Stimulated activated naive B cell treated with anti-CD40 and anti-IgM and Interleukin-4, amounts not matched to agents 10 μg/mL and 1 μg/mL and 100 μg/mL, for 72 hours (primary cell): ENCODE measurements around the gene MAP4K5.
A peak's percentile ranks its signal among the peaks of the same experiment; 100 is the strongest.

Experiments used
- ATAC-seq, 2 donors: fragments of 150-1000 bp; cut with Tn5 transposase; replicated peaks; 2 replicates each; pipeline ENCODE4 v1.10.0; 2021; ENCODE audit warnings: moderate library complexity in 1 of 2
- DNase-seq: peaks from one replicate; pipeline ENCODE4 v3.0.0; 2021
- H3K27ac Mint-ChIP-seq: one replicate; pipeline ENCODE4 v1.8.0; 2022; ENCODE audit warnings: mild to moderate bottlenecking, mixed read lengths
- H3K27me3 Mint-ChIP-seq, 2 donors: one replicate each; pipeline ENCODE4 v1.8.0; 2022; ENCODE audit warnings: mixed read lengths in 2 of 2
- H3K36me3 Mint-ChIP-seq, 2 donors: one replicate each; pipeline ENCODE4 v1.8.0; 2022; ENCODE audit warnings: mixed read lengths in 2 of 2, mild to moderate bottlenecking in 1 of 2
- H3K4me1 Mint-ChIP-seq, 2 donors: one replicate each; pipeline ENCODE4 v1.8.0; 2022; ENCODE audit warnings: mixed read lengths in 2 of 2, mild to moderate bottlenecking in 1 of 2
- H3K4me3 Mint-ChIP-seq, 2 donors: one replicate each; pipeline ENCODE4 v1.8.0; 2022; ENCODE audit warnings: mild to moderate bottlenecking in 2 of 2, mixed read lengths in 2 of 2, moderate library complexity in 1 of 2
- H3K9me3 Mint-ChIP-seq, 2 donors: one replicate each; pipeline ENCODE4 v1.8.0; 2022; ENCODE audit warnings: mixed read lengths in 2 of 2, mild to moderate bottlenecking in 1 of 2

MAP4K5 gene

DNA sequence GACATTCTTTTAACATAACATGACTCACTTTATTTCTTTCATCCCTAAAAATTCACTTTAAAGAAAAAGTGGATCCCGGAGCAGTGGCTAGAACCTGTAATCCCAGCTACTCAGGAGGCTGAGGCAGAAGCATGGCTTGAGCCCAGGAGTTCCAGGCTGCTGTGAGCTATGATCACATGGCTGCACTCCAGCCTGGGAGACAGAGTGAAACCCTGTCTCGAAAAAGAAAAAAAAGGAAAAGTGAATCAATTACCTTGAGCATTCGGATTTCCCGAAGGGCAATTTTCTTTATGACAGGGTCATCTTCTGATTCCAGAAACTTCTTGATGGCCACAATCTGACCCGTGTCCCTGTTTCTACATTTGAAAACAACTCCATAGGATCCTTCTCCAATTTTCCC is 136.9 kb downstream of the MAP4K5 start:
- no peak for ATAC-seq
- DNase-seq = no peak
- H3K4me3 Mint-ChIP-seq = peak overlapping the region; percentile 87 to 88
- H3K27ac Mint-ChIP-seq = no peak overlapping the region
- H3K36me3 Mint-ChIP-seq = peaks cover 2 to 12% of the 10 kb centered on the region in 2 donors
- H3K27me3 Mint-ChIP-seq = peaks cover 0 to 4% of the 10 kb centered on the region in 2 donors
- H3K4me1 Mint-ChIP-seq = peaks cover 23 to 31% of the 10 kb centered on the region in 2 donors
- H3K9me3 Mint-ChIP-seq = no peaks in the 10 kb centered on the region

- Mint-ChIP-seq H3K36me3 (peaks cover 2 to 12% of the 10 kb centered on the region in 2 donors), H3K4me3 (no peak overlapping the region), H3K27ac (no peak overlapping the region), H3K27me3 (peaks cover 0 to 4% of the 10 kb centered on the region in 2 donors), H3K9me3 (no peaks in the 10 kb centered on the region), H3K4me1 (peaks cover 23 to 25% of the 10 kb centered on the region in 2 donors)
- DNase-seq (no peak), ATAC-seq (no peak)
Measured at GRCh38 chr14:50394713-50395112, 137.7 kb downstream of the MAP4K5 start.

GRCh38 chr14:50389668-50390441 is 142.5 kb downstream of the MAP4K5 start:
- H3K9me3 Mint-ChIP-seq = no peaks in the 10 kb centered on the region
- DNase-seq = no peak
- peaks cover 0 to 4% of the 10 kb centered on the region in 2 donors for H3K27me3 Mint-ChIP-seq
- ATAC-seq = no peak
- H3K4me3 Mint-ChIP-seq = no peak overlapping the region
- peaks cover 13% of the 10 kb centered on the region in 2 donors for H3K4me1 Mint-ChIP-seq
- peaks cover 0 to 9% of the 10 kb centered on the region in 2 donors for H3K36me3 Mint-ChIP-seq
- H3K27ac Mint-ChIP-seq = no peak overlapping the region

GRCh38 chr14:50388256-50388931 is 144.0 kb downstream of the MAP4K5 start:
- Mint-ChIP-seq H3K9me3 (no peaks in the 10 kb centered on the region), H3K27me3 (peaks cover 0 to 4% of the 10 kb centered on the region in 2 donors), H3K4me1 (peaks cover 0 to 4% of the 10 kb centered on the region in 2 donors), H3K4me3 (no peak overlapping the region), H3K36me3 (peaks cover 2 to 9% of the 10 kb centered on the region in 2 donors), H3K27ac (peak overlapping the region; percentile 1)
- ATAC-seq = no peak
- no peak for DNase-seq

DNA sequence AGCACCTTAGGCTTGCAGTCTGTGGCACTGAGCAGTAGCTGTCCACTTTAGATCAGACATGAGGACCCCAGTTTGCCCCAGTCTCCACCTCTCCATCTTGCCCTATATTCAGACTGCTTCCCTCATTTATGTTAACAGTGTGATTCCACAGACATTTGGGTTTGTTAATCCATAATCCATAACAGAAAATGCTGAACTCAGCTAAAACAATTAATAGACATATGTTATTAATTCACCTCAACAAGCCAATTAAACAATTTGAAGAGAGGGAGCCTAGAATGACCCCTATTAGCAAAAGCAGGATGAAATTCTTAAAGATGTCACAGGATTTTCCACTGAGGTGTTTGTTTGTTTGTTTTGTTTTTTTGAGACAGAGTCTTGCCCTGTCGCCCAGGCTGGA is 144.8 kb downstream of the MAP4K5 start:
- DNase-seq (no peak), ATAC-seq (no peak)
- Mint-ChIP-seq H3K27me3 (no peaks in the 10 kb centered on the region), H3K36me3 (peaks cover 2 to 3% of the 10 kb centered on the region in 2 donors), H3K27ac (no peak overlapping the region), H3K4me1 (peaks cover 0 to 1% of the 10 kb centered on the region in 2 donors), H3K9me3 (no peaks in the 10 kb centered on the region), H3K4me3 (no peak overlapping the region)

DNA sequence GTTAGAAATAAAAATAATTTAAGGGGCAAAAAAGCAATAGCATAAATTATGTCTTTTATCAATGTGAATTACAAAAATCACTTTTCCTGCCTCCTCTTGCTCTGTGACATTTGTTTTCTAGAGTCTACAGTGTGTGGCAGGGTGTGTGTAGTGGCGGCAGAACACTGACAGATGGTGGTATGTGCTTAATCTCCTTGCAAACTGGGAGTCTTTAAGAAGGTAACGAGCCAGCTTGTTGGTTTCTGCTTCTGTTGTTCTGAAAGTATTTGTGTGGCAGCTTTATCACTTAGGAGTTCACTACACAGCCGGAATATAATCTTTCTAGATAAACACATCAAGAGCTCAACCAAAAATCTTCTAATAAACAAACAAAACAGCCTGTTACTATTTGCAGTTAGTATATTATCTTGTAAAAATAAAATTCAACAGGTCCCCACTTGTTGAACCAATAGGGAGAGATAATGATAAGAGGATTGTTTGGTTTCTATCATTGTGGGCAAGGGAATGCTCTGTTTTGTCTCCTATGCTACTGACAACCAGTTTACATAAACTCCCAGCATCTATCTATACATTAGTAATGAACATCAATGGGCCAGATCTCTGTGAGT is 148.6 kb downstream of the MAP4K5 start:
- Mint-ChIP-seq H3K4me1 (no peaks in the 10 kb centered on the region), H3K36me3 (peaks cover 2 to 3% of the 10 kb centered on the region in 2 donors), H3K27me3 (no peaks in the 10 kb centered on the region), H3K9me3 (no peaks in the 10 kb centered on the region), H3K27ac (no peak overlapping the region), H3K4me3 (no peak overlapping the region)
- no peak for DNase-seq
- no peak for ATAC-seq

DNA sequence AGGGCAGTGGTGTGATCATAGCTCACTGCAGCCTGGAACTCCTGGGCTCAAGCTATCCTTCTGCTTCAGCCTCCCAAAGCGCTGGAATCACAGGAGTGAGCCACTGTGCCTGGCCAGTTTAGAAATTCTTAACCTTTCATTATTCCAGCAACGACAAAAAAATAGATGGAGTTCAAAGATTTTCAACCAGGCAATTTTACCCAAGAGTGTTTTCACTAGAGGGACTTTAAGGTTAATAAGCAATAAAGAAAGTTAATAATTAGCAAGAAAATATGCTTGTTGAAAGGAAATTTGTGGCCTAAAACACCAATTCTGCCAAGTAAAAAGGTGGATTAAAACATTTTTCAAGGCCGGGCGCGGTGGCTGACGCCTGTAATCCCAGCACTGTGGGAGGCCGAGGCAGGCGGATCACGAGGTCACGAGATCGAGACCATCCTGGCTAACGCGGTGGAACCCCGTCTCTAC is 150.5 kb downstream of the MAP4K5 start:
- ATAC-seq = no peak
- no peak for DNase-seq
- peaks cover 2 to 3% of the 10 kb centered on the region in 2 donors for H3K36me3 Mint-ChIP-seq
- H3K9me3 Mint-ChIP-seq = no peaks in the 10 kb centered on the region
- H3K4me3 Mint-ChIP-seq = no peak overlapping the region
- H3K27me3 Mint-ChIP-seq = no peaks in the 10 kb centered on the region
- H3K4me1 Mint-ChIP-seq = peaks cover 0 to 2% of the 10 kb centered on the region in 2 donors
- no peak overlapping the region for H3K27ac Mint-ChIP-seq

DNA sequence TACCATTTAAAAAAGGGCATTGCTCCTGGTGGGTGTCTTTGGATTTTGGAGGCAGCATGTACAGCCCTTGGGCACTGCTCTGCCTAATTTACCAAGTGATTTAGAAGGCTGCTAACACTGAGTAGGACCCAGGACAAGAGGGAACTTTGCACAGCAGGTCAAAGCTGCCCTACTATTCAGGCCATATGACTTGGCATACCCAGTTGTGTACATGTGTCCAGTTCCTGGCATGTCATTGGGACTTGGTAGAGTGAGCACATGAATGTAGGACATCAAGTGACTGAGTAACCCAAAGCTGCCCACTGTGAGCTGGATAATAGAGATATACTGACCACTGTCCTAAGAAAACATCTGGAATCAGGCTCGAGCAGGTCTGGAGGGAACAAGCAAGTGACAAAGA is 151.4 kb downstream of the MAP4K5 start:
- H3K4me3 Mint-ChIP-seq = no peak overlapping the region
- H3K27ac Mint-ChIP-seq = no peak overlapping the region

DNA sequence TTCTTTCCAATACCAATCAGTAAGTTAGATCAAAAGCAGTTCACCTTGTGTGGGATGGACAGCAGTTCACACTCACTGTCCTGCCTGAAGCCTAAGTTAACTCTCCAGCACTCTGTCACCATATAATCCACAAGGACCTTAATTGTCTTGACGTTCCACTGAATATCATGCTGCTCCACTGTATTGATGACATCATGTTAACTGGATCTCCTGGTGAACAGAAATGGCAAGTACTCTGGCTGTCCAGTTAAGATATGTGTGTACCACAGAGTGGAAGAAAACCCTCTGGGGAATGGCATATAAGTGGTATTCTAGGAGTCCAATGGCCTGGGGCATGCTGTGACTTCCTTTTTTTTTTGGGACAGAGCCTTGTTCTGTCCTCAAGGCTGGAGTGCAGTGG is 151.9 kb downstream of the MAP4K5 start:
- Mint-ChIP-seq H3K4me3 (no peak overlapping the region), H3K27ac (no peak overlapping the region), H3K4me1 (peaks cover 0 to 2% of the 10 kb centered on the region in 2 donors), H3K9me3 (no peaks in the 10 kb centered on the region), H3K27me3 (no peaks in the 10 kb centered on the region), H3K36me3 (peaks cover 2 to 3% of the 10 kb centered on the region in 2 donors)
- no peak for DNase-seq
- ATAC-seq = no peak

More for the DNA sequence above, 151.4 kb downstream of the MAP4K5 start:
- H3K27me3 Mint-ChIP-seq = no peaks in the 10 kb centered on the region
- H3K36me3 Mint-ChIP-seq = peaks cover 2 to 3% of the 10 kb centered on the region in 2 donors
- DNase-seq = no peak
- H3K4me1 Mint-ChIP-seq = peaks cover 0 to 2% of the 10 kb centered on the region in 2 donors
- H3K9me3 Mint-ChIP-seq = no peaks in the 10 kb centered on the region
- ATAC-seq = no peak

DNA sequence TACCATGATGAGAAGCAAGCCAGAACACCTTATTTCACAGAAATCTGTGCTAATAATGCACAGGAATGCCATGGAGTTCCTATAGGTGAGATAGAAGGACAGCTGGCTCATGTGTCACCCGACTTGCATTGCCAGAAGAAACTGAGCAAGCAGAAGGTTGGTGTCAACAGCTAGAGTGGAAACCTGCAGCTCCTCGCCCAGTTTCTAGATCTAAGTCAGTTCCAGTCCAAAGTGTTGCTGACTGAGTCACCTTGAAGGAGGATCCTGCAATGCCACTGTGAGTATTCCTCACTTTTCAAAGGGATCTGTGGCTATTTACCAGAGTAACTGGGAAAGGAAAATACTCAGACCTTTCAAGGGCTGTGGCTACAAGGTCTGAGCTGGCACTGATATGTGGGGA is 152.8 kb downstream of the MAP4K5 start:
- H3K4me3 Mint-ChIP-seq = no peak overlapping the region
- ATAC-seq (no peak), DNase-seq (no peak)
- no peaks in the 10 kb centered on the region for H3K9me3 Mint-ChIP-seq
- H3K4me1 Mint-ChIP-seq = peaks cover 0 to 2% of the 10 kb centered on the region in 2 donors
- H3K27me3 Mint-ChIP-seq = no peaks in the 10 kb centered on the region
- H3K36me3 Mint-ChIP-seq = peaks cover 2 to 3% of the 10 kb centered on the region in 2 donors
- no peak overlapping the region for H3K27ac Mint-ChIP-seq

DNA sequence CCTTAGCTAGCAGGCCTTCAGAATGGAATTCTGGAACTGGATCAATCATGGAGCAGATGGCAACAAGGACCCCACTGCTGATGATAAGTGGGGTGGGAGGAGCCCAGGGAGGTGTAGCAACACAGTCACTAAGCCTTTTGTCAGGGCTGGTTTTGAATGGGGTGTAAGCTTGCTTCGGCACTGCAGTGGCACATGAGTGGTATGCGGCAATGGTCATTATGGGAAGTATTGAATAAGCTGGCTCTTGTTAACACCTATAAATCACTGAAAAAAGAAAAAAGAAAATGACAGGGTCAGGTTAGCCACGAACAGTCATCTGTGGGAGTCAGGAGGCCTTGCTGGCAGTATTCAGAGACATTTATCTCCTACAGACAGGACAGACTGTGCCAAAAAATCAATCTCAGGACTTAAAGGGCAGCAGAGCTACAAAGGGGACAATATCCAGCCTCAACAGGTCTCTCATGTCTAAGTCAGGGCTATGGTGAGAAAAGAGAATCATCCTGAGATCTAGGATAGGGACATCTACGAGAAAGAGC is 154.8 kb downstream of the MAP4K5 start:
- Mint-ChIP-seq H3K4me1 (peaks cover 0 to 2% of the 10 kb centered on the region in 2 donors), H3K4me3 (no peak overlapping the region), H3K9me3 (no peaks in the 10 kb centered on the region), H3K36me3 (peaks cover 0 to 3% of the 10 kb centered on the region in 2 donors), H3K27me3 (no peaks in the 10 kb centered on the region), H3K27ac (no peak overlapping the region)
- no peak for ATAC-seq
- no peak for DNase-seq

DNA sequence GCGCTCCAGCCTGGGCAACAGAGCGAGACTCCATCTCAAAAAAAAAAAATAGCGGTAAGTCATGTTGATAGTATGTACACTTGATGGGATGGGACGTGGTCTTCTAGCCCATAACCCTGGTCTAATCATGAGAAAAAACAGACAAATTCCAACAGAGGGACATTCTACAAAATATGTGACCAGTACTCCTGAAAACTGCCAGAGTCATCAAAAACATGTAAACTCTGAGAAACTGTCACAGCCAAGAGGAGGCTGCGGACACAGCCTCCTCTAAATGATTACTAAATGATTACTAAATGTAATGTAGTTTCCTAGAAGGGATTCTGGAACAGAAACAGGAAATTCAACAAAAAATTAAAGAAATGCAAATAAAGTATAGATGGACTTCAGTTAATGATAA is 156.6 kb downstream of the MAP4K5 start:
- Mint-ChIP-seq H3K36me3 (no peaks in the 10 kb centered on the region), H3K9me3 (no peaks in the 10 kb centered on the region), H3K27ac (no peak overlapping the region), H3K4me1 (peaks cover 0 to 2% of the 10 kb centered on the region in 2 donors), H3K27me3 (no peaks in the 10 kb centered on the region), H3K4me3 (no peak overlapping the region)
- ATAC-seq = no peak
- no peak for DNase-seq

DNA sequence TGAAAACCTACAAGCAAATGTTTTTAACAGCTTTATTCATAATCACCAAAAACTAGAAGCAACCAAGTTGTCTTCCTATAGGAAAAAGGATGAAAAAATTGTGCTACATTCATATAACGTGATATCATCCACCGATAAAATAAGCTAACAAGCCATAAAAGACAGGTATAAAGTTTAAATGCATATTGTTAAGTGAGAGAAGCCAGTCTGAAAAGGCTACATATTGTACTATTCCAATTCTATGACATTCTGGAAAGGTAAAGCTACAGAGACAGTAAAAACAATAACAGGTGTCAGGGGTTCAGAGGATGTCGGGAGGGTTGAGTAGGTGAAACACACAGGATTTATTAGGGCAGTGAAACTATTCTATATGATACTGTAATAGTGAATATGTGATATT is 158.4 kb downstream of the MAP4K5 start:
- Mint-ChIP-seq H3K36me3 (peaks cover 0 to 3% of the 10 kb centered on the region in 2 donors), H3K9me3 (peaks cover 0 to 2% of the 10 kb centered on the region in 2 donors), H3K4me1 (peaks cover 0 to 2% of the 10 kb centered on the region in 2 donors), H3K27me3 (no peaks in the 10 kb centered on the region), H3K27ac (no peak overlapping the region), H3K4me3 (no peak overlapping the region)
- no peak for DNase-seq
- no peak for ATAC-seq

DNA sequence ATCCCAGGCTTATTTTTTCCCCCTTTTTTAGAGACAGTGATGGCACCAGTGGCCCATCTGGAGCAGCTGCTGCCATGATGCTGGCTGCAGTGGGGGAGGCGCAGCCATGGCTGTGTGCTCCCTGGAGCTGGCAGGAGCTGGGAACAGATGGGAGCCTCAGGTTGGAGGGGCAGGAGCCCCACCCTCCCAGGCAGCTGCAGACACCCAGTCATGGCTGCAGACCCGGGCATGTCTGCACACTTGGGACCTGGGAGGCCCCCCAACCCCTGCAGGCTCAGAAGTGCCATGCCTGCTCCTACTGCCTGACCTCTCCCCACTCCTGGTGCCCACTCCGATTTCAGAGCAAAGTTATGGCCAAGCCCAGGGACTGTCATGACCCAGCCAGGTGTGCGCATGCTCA is 160.8 kb downstream of the MAP4K5 start:
- Mint-ChIP-seq H3K36me3 (peaks cover 0 to 5% of the 10 kb centered on the region in 2 donors), H3K27ac (no peak overlapping the region), H3K27me3 (no peaks in the 10 kb centered on the region), H3K4me1 (peaks cover 6 to 7% of the 10 kb centered on the region in 2 donors), H3K9me3 (peaks cover 0 to 2% of the 10 kb centered on the region in 2 donors), H3K4me3 (no peak overlapping the region)
- ATAC-seq (no peak), DNase-seq (no peak)
